HG03280 (cell line): Measurements from ENCODE around the gene TRPV5.
A peak's percentile ranks its signal among the peaks of the same experiment; 100 is the strongest.

Experiments
- ATAC-seq: cut with Tn5 transposase; IDR thresholded peaks from one replicate; pipeline ENCODE4 v1.9.1; 2021; ENCODE audit warnings: mild to moderate bottlenecking, moderate library complexity; ENCODE audit not compliant: unreplicated experiment

Gene TRPV5

GRCh38 chr7:142910481-142910880, 23.1 kb downstream of the TRPV5 start:
- ATAC-seq: no peak

- no peak for ATAC-seq
Measured at GRCh38 chr7:142910031-142910433, 23.5 kb downstream of the TRPV5 start.

- peak; percentile 48 for ATAC-seq
Measured at GRCh38 chr7:142908921-142909890, 24.3 kb downstream of the TRPV5 start.

- no peak for ATAC-seq
Measured at GRCh38 chr7:142908290-142908689, 25.3 kb downstream of the TRPV5 start.

GRCh38 chr7:142906643-142907042, 26.9 kb downstream of the TRPV5 start:
- no peak for ATAC-seq

GRCh38 chr7:142905759-142906158, 27.8 kb downstream of the TRPV5 start:
- no peak for ATAC-seq

- no peak for ATAC-seq
Measured at GRCh38 chr7:142904128-142904527, 29.4 kb downstream of the TRPV5 start.

- ATAC-seq: no peak
Measured at GRCh38 chr7:142901426-142902259, 31.9 kb downstream of the TRPV5 start.

GRCh38 chr7:142899661-142900060, 33.9 kb downstream of the TRPV5 start:
- ATAC-seq: no peak

- ATAC-seq: no peak
Measured at GRCh38 chr7:142898377-142899170, 35.0 kb downstream of the TRPV5 start.

- no peak for ATAC-seq
Measured at GRCh38 chr7:142897691-142898090, 35.9 kb downstream of the TRPV5 start.

- no peak for ATAC-seq
Measured at GRCh38 chr7:142896741-142897379, 36.7 kb downstream of the TRPV5 start.

- no peak for ATAC-seq
Measured at GRCh38 chr7:142896151-142896550, 37.4 kb downstream of the TRPV5 start.

- no peak for ATAC-seq
Measured at GRCh38 chr7:142894985-142895593, 38.5 kb downstream of the TRPV5 start.

GRCh38 chr7:142894112-142894984, 39.2 kb downstream of the TRPV5 start:
- no peak for ATAC-seq

- no peak for ATAC-seq
Measured at GRCh38 chr7:142892951-142893350, 40.6 kb downstream of the TRPV5 start.

GRCh38 chr7:142891490-142892082, 42.0 kb downstream of the TRPV5 start:
- no peak for ATAC-seq

GRCh38 chr7:142890874-142891485, 42.6 kb downstream of the TRPV5 start:
- ATAC-seq: no peak
